ES-I3 (cell line): Measurements from ENCODE around the gene CSNK1G3.

Source experiments
- H3K36me3 ChIP-seq: 2 replicates; pipeline ENCODE4 v1.6.1; 2013; ENCODE audit warnings: mild to moderate bottlenecking, low read length, control low read depth, moderate library complexity; ENCODE audit not compliant: insufficient read depth
- H3K4me1 ChIP-seq: 2 replicates; pipeline ENCODE4 v1.6.1; 2013; ENCODE audit warnings: mild to moderate bottlenecking, control low read depth, low read length; ENCODE audit not compliant: insufficient read depth
- H3K9ac ChIP-seq: 2 replicates; pipeline ENCODE4 v1.6.1; 2013; ENCODE audit warnings: low read depth, mild to moderate bottlenecking, low read length, moderate library complexity
- H3K9me3 ChIP-seq: 2 replicates; pipeline ENCODE4 v1.6.1; 2013; ENCODE audit warnings: mild to moderate bottlenecking, low read length, moderate library complexity; ENCODE audit not compliant: control insufficient read depth, insufficient read depth

The CSNK1G3 gene

DNA sequence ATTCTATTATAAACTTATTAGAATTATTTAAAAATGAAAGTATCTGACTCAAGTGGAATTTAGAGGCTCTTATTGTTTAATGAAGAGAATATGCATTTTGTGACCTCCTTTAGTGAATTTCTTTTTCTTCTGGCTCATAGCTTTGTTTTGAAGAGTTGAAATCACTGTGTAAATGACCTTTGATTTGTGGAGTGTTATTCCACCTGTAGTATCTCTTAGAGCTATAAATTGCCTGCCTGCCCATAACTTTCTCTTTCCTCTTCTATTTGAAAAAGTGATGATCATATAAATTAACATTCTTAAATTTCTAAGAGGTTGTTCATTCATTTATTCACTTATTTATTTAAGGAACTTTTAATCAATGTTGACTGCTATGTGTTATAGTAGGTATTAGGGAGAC is 16.1 kb downstream of the CSNK1G3 start:
- Histone ChIP-seq H3K9me3 (no peaks in the 10 kb centered on the region), H3K36me3 (no peaks in the 10 kb centered on the region), H3K9ac (no peak overlapping the region), H3K4me1 (no peaks in the 10 kb centered on the region)

DNA sequence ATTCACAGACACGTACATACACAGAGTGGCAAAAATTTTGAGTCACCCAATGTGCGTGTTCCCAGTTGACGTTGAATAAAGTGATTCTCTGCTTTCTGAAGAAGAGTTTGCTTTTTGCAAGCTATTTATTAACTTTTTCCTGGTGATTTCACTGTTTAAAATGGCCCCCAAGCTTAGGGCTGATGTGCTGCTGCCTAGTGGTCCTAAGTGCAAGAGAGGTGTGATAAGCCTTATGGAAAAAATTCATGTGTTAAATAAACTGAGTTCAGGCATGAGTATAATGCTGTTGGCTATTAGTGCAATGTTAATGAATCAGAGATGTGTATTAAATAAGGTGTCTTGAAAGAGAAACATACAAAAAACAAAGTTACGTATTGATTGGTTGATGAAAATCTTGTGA is 16.9 kb downstream of the CSNK1G3 start:
- Histone ChIP-seq H3K36me3 (no peaks in the 10 kb centered on the region), H3K9me3 (no peaks in the 10 kb centered on the region), H3K4me1 (no peaks in the 10 kb centered on the region), H3K9ac (no peak overlapping the region)

DNA sequence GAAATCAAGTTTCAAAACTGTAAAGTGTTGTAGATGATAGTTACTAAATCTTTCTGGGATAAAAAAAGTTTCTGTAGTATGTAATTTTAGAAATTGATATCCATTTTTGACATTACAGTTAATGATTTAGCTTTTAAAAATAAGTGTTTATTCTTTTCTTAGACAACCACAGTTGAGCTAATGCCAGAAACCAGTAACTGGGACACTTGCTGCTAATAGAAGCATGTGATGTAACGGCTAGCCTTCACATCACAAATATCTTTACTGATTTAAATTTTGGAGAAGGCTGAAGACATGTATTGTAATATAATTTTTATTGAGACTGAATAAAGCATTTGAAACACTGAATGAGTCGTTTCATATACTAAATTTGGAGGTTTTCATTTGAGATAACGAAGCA is 18.8 kb downstream of the CSNK1G3 start:
- H3K4me1 ChIP-seq, result 0 out of 2 replicates have a peak, but pooled peaks cover 2% of the 10 kb centered on the region
- H3K9ac ChIP-seq, result no peak overlapping the region
- no peaks in the 10 kb centered on the region for H3K9me3 ChIP-seq
- H3K36me3 ChIP-seq, result no peaks in the 10 kb centered on the region

DNA sequence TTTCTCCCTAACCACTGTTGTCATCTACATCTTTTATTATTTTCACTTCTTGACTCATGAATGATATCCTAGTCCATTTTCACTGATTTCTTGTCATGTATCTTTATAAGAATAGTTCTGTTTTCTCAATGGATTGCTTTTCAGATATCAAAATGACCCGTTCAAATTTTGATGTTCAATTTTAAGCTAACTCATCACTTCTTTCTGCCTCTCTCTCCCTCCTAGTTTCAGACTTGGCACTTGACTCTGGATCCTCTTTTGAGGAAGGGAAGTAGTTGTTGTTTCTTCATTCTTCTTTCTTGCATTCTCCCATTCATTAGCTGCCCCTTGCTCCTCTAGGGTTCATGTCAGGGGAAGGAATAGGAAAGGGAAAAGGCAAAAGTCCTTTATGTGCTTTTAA is 23.7 kb downstream of the CSNK1G3 start:
- H3K36me3 ChIP-seq, result no peaks in the 10 kb centered on the region

DNA sequence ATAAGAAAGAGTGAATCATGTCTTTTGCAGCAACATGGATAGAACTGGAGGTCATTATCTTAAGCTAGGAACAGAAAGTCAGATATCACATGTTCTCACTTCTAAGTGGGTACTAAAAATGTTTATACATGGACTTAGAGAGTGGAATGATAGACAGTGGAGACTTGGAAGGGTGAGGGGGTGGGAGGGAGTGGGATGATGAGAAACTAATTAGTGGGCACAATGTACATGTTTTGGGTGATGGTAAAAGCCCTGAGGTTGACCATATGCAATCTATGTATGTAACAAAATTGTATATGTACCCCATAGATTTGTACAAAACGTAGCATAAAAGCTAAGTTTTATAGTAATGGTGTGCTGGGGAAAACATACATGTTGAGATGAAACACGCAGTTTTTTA is 25.3 kb downstream of the CSNK1G3 start:
- peaks cover 8% of the 10 kb centered on the region; the same call in 1 of the 2 replicates for H3K4me1 ChIP-seq
- no peak overlapping the region for H3K9ac ChIP-seq
- H3K36me3 ChIP-seq, result no peaks in the 10 kb centered on the region
- H3K9me3 ChIP-seq, result no peaks in the 10 kb centered on the region

More for the DNA sequence above, 23.7 kb downstream of the CSNK1G3 start:
- H3K4me1 ChIP-seq, result peaks cover 8% of the 10 kb centered on the region; the same call in 1 of the 2 replicates
- no peaks in the 10 kb centered on the region for H3K9me3 ChIP-seq
- no peak overlapping the region for H3K9ac ChIP-seq

DNA sequence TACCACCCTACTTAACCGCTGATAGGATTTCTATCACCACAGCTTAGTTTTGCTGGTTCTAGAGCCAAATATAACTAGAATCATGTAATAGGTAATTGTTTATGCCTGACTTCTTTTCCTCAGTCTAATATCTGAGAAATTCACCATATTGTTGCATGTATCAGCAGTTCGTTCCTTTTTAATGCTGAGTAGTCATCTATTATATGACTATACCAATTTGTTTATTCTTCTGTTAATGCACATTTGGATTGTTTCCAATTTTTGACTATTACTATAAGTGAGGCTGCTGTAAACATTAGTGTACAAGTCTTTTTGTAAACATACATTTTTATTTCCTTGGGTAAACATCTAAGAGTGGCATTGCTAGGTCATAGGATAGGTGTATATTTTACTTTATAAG is 25.9 kb downstream of the CSNK1G3 start:
- H3K9ac ChIP-seq, result no peak overlapping the region
- peaks cover 8% of the 10 kb centered on the region; the same call in 1 of the 2 replicates for H3K4me1 ChIP-seq
- H3K36me3 ChIP-seq, result no peaks in the 10 kb centered on the region
- no peaks in the 10 kb centered on the region for H3K9me3 ChIP-seq

DNA sequence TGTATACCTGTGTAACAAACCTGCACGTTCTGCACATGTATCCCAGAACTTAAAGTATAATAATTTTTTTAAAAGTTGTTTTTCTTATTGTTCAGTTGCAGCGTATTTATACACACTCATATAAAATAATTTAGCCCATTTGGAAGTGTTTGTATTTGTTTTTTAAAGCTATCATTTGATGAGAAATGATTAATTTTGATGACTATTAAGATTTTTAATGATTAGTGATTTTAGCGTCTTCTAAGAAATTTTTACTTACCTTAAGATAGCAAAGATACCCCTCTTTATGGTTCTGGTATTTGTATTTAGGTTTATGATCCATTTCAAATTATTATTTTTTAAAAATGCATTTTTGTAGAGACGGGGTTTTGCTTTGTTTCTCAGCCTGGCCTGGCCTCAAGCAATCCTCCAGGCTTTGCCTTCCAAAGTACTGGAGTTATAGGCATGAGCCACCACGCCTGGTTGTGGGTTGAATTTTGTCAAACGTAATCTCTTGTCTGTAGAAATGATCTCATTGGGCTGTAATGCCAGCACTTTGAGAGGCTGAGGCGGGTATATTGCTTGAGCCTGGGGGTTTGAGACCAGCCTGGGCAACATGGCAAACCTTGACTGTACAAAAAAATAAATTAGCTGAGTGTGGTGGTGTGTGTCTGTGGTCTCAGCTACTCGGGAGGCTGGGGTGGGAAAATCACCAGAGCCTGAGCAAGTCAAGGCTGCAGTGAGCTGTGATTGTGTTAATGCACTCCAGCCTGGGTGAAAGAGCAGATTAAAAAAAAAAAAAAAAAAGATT is 26.9 kb downstream of the CSNK1G3 start:
- H3K9me3 ChIP-seq, result no peaks in the 10 kb centered on the region
- H3K4me1 ChIP-seq, result peaks cover 8% of the 10 kb centered on the region; the same call in 1 of the 2 replicates
- H3K9ac ChIP-seq, result no peak overlapping the region
- H3K36me3 ChIP-seq, result no peaks in the 10 kb centered on the region

DNA sequence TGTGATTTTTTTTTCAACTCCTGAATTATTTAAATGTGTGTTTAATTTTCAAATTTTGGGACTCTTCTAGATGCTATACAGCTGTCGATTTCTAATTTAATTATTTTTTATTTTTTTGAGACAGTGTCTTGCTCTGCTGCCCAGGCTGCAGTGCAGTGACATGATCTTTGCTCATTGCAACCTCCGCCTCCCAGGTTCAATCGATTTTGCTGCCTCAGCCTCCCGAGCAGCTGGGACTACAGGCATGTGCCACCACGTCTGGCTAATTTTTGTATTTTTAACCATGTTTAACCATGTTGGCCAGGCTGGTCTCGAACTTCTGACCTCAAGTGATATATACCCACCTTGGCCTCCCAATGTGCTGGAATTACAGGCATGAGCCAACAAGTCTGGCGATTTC is 28.6 kb downstream of the CSNK1G3 start:
- Histone ChIP-seq H3K9me3 (no peaks in the 10 kb centered on the region; the same call in 1 of the 2 replicates), H3K9ac (no peak overlapping the region), H3K4me1 (peaks cover 7% of the 10 kb centered on the region; the same call in 1 of the 2 replicates), H3K36me3 (no peaks in the 10 kb centered on the region)

DNA sequence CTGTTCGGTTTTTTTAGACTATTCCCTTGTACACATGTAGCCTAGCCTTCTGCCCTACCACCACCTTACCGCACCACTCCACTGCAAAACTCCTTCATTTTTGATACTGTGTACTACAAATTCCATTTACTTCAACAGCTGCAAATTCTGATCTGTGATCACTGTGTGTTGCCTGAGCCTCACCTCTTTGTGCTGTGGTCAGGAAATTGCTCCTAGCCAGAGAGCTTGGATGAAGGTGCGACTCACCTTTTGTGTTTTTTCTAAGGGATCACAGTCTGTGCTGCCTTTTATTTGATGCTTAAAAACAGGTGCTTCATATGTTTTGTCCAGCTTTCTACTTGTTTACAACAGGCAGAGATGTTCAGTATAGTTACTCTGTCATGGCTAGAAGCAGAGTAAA is 31.5 kb downstream of the CSNK1G3 start:
- Histone ChIP-seq H3K9ac (no peak overlapping the region), H3K36me3 (no peaks in the 10 kb centered on the region), H3K4me1 (peaks cover 5% of the 10 kb centered on the region; the same call in 1 of the 2 replicates), H3K9me3 (no peaks in the 10 kb centered on the region; the same call in 1 of the 2 replicates)

DNA sequence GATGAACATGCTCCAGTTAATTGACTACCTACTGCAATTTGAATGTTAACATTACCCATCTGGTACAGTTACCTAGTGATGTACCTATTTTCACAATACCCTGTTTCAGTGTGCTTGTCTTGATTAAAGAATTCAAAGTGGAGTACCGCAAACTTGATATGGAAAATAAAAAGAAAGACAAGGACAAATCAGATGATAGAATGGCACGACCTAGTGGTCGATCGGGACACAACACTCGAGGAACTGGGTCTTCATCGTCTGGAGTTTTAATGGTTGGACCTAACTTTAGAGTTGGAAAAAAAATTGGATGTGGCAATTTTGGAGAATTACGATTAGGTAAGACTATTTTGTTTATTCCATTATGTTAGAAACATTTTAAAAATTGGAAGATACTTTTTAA is 33.5 kb downstream of the CSNK1G3 start:
- H3K9me3 ChIP-seq, result no peaks in the 10 kb centered on the region; the same call in 1 of the 2 replicates
- H3K4me1 ChIP-seq, result peaks cover 5% of the 10 kb centered on the region
- H3K36me3 ChIP-seq, result no peaks in the 10 kb centered on the region
- no peak overlapping the region for H3K9ac ChIP-seq

DNA sequence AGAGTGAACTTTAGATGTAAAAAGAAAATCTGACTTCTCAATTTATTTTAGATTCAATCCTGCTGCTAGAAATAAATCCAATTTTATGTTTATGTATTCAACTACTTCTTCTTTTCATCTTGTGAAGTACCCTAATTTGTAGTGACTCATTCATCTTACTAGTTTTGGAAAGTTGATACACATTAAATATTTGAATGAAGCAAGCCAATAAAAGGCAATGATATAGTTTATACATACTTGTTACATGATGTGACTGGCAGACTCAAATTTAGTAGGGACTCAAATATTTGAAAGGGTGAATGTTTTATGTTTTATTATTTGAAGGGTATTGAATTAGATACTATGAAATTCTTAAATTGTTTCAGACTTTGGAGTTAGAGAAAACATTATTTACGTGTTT is 34.7 kb downstream of the CSNK1G3 start:
- peaks cover 5% of the 10 kb centered on the region for H3K4me1 ChIP-seq
- H3K9me3 ChIP-seq, result no peaks in the 10 kb centered on the region; the same call in 1 of the 2 replicates
- no peak overlapping the region for H3K9ac ChIP-seq
- no peaks in the 10 kb centered on the region for H3K36me3 ChIP-seq

DNA sequence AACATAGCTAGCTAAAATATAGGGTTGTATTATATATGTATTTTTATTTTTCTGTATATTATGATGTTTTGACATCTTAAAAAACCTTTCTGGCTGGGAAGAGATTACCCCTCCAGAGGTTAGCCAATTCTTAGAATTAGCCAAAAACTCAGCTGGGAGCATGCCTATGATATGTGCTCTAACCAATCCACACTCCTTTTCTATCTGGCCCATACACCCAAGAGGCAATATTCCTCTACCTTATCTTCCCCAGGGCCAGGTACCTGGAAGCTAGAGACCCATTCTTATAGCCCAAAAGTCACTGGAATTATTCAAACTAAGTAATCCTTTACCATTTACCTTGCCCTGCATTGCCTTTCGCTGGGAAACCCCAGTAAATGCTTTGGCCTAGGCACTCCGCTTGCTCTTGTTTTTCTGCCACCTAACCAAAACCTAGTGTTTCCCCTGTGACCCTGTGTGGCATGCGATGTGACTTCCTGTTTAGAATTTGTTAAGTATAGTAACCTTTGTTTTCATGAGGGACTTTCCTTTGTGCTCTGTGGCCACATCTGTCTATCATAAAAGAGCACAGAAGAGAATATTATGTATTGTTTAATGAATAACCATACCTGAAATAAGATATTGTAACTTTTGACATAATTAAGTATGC is 37.4 kb downstream of the CSNK1G3 start:
- H3K4me1 ChIP-seq, result peaks cover 5% of the 10 kb centered on the region
- no peaks in the 10 kb centered on the region for H3K36me3 ChIP-seq
- H3K9me3 ChIP-seq, result no peaks in the 10 kb centered on the region; the same call in 1 of the 2 replicates
- H3K9ac ChIP-seq, result no peak overlapping the region

DNA sequence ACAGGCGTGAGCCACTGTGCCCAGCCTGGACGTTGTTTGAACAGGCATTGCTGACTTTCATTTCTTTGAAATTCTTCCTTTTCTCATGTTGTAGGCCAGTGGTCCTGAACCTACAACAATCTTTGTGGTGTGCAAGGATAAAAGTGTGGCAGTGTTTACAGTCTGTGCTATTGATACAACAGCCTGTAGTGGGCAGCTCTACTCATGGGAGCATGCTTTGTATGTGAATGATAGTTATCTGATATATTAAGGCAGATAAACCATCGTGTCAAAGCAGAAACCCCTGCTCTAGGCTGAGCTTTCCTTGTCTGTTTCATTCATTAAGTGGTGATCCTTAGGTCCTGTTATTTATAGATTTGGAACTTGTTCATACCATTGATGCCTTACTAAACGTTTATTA is 42.6 kb downstream of the CSNK1G3 start:
- Histone ChIP-seq H3K4me1 (peaks cover 9% of the 10 kb centered on the region; the same call in 1 of the 2 replicates), H3K9ac (no peak overlapping the region), H3K36me3 (no peaks in the 10 kb centered on the region), H3K9me3 (no peaks in the 10 kb centered on the region)

DNA sequence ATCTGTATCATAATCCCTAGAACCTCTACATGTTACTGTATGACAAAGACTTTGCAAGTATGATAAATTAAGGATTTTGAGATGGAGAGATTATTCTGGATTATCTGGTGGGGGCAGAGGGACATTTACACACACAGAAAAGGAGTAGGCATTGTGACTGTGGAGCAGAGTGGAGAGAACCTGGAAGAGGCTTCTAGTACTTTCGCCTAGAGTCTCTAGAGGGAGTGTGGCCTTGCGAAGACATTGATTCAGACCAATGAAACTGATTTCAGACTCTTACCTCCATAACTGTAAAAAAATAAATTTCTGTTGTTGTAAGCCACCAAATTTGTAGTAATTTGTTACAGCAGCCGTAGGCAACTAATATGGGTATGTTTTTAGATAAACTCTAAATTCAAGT is 45.9 kb downstream of the CSNK1G3 start:
- Histone ChIP-seq H3K9me3 (no peaks in the 10 kb centered on the region), H3K9ac (no peak overlapping the region), H3K36me3 (no peaks in the 10 kb centered on the region), H3K4me1 (peaks cover 9% of the 10 kb centered on the region; the same call in 1 of the 2 replicates)
